ENCODE measurements around the gene SAMD11.
A peak's percentile ranks its signal among the peaks of the same experiment; 100 is the strongest.

SAMD11 gene

DNA sequence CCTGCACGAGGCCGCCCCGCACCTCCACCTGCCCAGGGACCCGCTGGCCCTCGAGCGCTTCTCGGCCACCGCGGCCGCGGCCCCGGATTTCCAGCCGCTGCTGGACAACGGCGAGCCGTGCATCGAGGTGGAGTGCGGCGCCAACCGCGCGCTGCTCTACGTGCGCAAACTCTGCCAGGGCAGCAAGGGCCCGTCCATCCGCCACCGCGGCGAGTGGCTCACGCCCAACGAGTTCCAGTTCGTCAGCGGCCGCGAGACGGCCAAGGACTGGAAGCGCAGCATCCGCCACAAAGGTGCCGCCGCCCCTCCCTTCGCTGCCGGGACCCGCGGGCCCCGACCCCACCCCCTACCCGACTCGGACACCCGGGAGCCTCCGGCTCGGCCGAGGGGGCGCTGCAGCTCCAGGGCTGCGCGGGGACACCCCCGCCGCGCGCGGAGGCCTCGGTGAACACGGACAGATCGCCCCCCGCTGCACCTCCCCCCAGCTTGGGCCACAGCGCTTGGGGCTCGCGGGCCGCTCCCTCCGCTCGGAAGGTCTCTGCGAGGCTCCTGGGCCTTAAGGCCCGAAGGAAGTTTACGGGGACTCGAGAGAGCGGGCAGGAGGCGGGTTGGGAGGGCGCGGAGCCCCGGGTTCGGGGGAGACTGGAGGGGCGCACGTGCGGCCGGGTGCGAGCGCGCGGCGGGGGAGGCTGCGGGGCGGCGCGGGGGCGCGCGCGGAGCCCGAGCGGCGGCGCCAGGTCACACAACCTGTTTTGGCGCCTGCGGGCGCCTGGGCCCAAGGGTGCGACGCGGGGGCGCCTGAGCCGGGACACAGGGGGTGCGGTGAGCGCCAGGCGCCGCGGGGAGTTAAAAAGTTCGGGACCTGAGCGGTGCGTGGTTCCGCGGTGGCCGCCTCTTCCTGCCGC is 1.2 kb downstream of the SAMD11 start:
- H3K27ac ChIP-seq = peak overlapping the region; percentile 99
- TF ChIP-seq, protein P1, sequence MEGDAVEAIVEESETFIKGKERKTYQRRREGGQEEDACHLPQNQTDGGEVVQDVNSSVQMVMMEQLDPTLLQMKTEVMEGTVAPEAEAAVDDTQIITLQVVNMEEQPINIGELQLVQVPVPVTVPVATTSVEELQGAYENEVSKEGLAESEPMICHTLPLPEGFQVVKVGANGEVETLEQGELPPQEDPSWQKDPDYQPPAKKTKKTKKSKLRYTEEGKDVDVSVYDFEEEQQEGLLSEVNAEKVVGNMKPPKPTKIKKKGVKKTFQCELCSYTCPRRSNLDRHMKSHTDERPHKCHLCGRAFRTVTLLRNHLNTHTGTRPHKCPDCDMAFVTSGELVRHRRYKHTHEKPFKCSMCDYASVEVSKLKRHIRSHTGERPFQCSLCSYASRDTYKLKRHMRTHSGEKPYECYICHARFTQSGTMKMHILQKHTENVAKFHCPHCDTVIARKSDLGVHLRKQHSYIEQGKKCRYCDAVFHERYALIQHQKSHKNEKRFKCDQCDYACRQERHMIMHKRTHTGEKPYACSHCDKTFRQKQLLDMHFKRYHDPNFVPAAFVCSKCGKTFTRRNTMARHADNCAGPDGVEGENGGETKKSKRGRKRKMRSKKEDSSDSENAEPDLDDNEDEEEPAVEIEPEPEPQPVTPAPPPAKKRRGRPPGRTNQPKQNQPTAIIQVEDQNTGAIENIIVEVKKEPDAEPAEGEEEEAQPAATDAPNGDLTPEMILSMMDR (conservative IDR thresholded peaks at IDR 0.05) = 0 out of 2 replicates have a peak, but pooled peaks have one; percentile 3

DNA sequence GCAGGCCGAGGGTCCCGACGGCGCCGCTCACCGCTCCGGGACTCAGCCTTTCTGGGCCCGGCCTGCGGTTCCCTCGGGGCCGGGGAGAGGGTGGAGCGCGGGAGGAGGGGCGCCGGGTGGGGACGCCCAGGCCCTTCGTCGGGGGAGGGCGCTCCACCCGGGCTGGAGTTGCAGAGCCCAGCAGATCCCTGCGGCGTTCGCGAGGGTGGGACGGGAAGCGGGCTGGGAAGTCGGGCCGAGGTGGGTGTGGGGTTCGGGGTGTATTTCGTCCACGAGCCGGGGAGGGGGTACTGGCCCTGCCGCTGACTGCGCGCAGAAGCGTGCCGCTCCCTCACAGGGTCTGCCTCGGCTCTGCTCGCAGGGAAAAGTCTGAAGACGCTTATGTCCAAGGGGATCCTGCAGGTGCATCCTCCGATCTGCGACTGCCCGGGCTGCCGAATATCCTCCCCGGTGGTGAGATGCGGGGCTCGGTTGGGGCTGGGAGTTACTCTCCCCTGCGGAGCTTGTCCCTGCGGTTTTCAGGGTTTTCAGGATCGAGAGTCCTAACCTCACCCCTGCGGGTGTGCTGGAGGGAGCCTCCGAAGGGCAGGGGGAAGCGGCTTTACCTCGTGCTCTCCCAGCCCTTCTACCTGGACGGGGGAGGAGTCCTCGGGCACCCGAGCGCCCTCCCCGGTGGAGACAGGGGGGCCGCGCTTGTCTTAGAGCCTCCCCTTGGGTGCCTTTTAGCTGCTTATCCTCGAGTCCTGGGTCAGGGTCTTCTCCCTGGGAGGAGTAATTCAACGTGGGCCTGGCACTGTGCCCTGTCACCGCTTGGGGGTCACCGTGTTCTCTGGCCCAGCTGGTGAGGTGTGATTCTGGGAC is 2.1 kb downstream of the SAMD11 start:
- peak overlapping the region; percentile 99 for H3K27ac ChIP-seq
- TF ChIP-seq, protein P1 (conservative IDR thresholded peaks at IDR 0.05) = no peak

DNA sequence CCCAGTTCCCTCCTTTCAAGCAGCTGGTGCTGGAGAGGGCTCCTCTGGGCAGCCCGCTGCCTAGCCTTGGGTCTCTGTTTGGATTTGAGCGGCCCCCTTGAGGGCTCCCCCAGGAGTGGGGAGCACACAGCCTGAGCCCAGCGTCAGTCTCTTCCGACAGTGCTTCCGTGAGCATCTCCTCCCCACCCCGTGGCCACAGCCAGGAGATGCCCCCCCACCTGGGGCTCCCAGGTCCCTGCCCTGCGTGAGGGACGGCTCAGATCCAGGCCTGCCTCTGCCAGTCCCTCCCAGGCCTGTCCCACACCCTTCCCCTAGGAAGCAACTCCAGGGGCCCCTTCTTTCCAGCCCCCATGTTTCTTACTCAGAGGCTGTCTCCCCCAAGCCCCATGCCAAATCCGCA is 3.5 kb downstream of the SAMD11 start:
- TF ChIP-seq, protein P1 (conservative IDR thresholded peaks at IDR 0.05) = no peak
- H3K27ac ChIP-seq = peak overlapping the region; percentile 99; the same call in 1 of the 2 replicates

GRCh38 chr1:927748-928147 is 4.0 kb downstream of the SAMD11 start:
- TF ChIP-seq, protein P1 (conservative IDR thresholded peaks at IDR 0.05) = no peak
- peak overlapping the region; percentile 99; the same call in 1 of the 2 replicates for H3K27ac ChIP-seq

DNA sequence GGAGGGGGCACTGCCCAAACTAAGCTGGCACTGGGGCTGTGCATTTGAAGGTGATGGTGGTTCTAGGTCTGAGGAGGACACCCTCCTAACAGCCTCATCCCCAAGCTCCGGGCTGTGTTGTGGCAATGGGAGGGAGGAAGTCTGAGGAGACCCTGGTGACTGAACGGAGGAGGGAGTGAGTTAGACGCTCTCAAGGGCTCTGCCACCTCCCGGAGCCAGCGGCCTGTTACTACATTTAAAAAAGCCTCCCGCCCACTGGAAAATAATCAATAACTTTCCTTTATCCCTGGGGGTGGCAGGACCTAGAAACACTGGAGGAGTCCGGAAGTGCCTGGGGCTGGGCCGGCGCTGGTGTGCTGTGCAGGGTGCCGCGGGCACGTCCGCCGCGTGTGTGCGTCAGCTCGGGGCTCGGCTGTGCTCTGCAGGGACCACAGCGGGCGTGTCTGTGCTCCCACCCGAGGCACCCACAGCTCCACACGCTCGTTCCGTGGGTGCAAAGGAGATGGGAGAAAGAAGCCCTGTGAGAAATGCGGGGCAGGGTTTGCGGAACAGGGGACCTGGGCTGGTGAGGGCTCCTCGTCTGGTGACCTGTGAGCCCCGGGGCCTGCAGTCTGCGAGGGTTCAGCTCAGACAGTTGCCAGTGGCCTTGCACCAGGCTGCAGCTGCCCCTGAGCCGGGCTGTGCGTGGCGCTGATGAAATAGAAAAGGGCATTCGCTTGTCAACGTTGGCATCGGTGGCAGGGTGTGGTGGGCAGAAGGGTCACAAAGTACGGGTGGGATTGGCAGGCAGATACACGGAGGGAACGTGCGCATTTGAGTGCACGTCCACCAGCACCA is 5.3 kb downstream of the SAMD11 start:
- TF ChIP-seq, protein P1 (conservative IDR thresholded peaks at IDR 0.05) = no peak
- peak overlapping the region; percentile 8; the same call in 1 of the 2 replicates for H3K27ac ChIP-seq

GRCh38 chr1:929712-930632 is 6.2 kb downstream of the SAMD11 start:
- TF ChIP-seq, protein P1 (conservative IDR thresholded peaks at IDR 0.05) = no peak

More at GRCh38 chr1:929712-930632, 6.2 kb downstream of the SAMD11 start:
- peak overlapping the region; percentile 80; the same call in 1 of the 2 replicates for H3K27ac ChIP-seq

Measured in VCaP (cell line).